GM23248 (cell line): ENCODE data around the gene USP30. TPM values are rescaled to one million over a fixed set of nuclear protein-coding genes. Genes with fewer than 3 reads are reported as not detected.

Experiments
- DNase-seq: peaks from one replicate; pipeline ENCODE4 v3.0.0-alpha.2; 2015
- H2AFZ ChIP-seq: fragments of 200-600 bp; sonication (generic); 2 replicates; pipeline ENCODE4 v1.6.1; 2016; ENCODE audit warnings: antibody characterized with exemption
- H3F3A ChIP-seq: fragments of 200-600 bp; sonication (generic); 2 replicates; pipeline ENCODE4 v1.6.1; 2016; ENCODE audit warnings: mild to moderate bottlenecking, antibody characterized with exemption, mixed run types; ENCODE audit not compliant: insufficient read depth
- H3K27ac ChIP-seq: fragments of 200-600 bp; sonication (generic); 2 replicates; pipeline ENCODE4 v1.5.1; 2016; ENCODE audit warnings: mild to moderate bottlenecking
- H3K27me3 ChIP-seq: fragments of 200-600 bp; sonication (generic); replicated peaks from 2 replicates; pipeline ENCODE4 v1.6.1; 2016; ENCODE audit warnings: mild to moderate bottlenecking; ENCODE audit not compliant: insufficient read depth
- H3K36me3 ChIP-seq: fragments of 200-600 bp; sonication (generic); 2 replicates; pipeline ENCODE4 v1.6.1; 2016; ENCODE audit warnings: low read depth, mild to moderate bottlenecking
- H3K4me1 ChIP-seq: fragments of 200-600 bp; sonication (generic); 2 replicates; pipeline ENCODE4 v1.6.1; 2016; ENCODE audit warnings: mild to moderate bottlenecking; ENCODE audit not compliant: insufficient read depth
- H3K4me2 ChIP-seq: fragments of 200-600 bp; sonication (generic); one replicate; pipeline ENCODE4 v1.6.1; 2016; ENCODE audit warnings: mild to moderate bottlenecking; ENCODE audit not compliant: unreplicated experiment
- H3K4me3 ChIP-seq: fragments of 200-600 bp; sonication (generic); 2 replicates; pipeline ENCODE4 v1.5.1; 2016; ENCODE audit warnings: mild to moderate bottlenecking
- H3K79me2 ChIP-seq: fragments of 200-600 bp; sonication (generic); 2 replicates; pipeline ENCODE4 v1.6.1; 2016; ENCODE audit warnings: mild to moderate bottlenecking; ENCODE audit not compliant: insufficient read depth
- H3K9ac ChIP-seq: fragments of 200-600 bp; sonication (generic); 2 replicates; pipeline ENCODE4 v1.6.1; 2016; ENCODE audit warnings: mild to moderate bottlenecking
- H3K9me2 ChIP-seq: fragments of 200-600 bp; sonication (generic); 2 replicates; pipeline ENCODE4 v1.6.1; 2016; ENCODE audit warnings: mixed run types, mild to moderate bottlenecking, moderate library complexity; ENCODE audit not compliant: insufficient read depth
- H3K9me3 ChIP-seq: fragments of 200-600 bp; sonication (generic); one replicate; pipeline ENCODE4 v1.6.1; 2017; ENCODE audit warnings: low read depth
- H4K20me1 ChIP-seq: fragments of 200-600 bp; sonication (generic); 2 replicates; pipeline ENCODE4 v1.6.0; 2016; ENCODE audit not compliant: insufficient read depth
- EZH2 ChIP-seq: fragments of 200-600 bp; sonication (generic); IDR thresholded peaks from 2 replicates; pipeline ENCODE4 v1.6.1; 2018; ENCODE audit warnings: antibody characterized with exemption, mild to moderate bottlenecking; ENCODE audit not compliant: insufficient read depth, poor library complexity, severe bottlenecking
- EZH2phosphoT487 ChIP-seq: fragments of 200-600 bp; sonication (generic); IDR thresholded peaks from 2 replicates; pipeline ENCODE4 v1.6.1; 2018; ENCODE audit warnings: antibody characterized with exemption, moderate library complexity, mild to moderate bottlenecking, low read depth; ENCODE audit not compliant: insufficient read depth
- WGBS, 2 experiments: methylation state at CpG; one replicate each; pipeline ENCODE4 v1.1.6; 2015 to 2017; ENCODE audit warnings: low lambda C conversion rate in 2 of 2, low coverage in 1 of 2; ENCODE audit errors: missing lambda C conversion rate in 2 of 2; 5-methylcytosine and 5-hydroxymethylcytosine counted together
- in situ Hi-C: fragments of 300-500 bp; cut with MboI; formaldehyde crosslinking; loops from 2 replicates; pipeline ENCODE4 v1.15.0; 2020
- polyA plus RNA-seq: library from polyadenylated mRNA; unstranded; fragments of >200 nt; fragmentation: Nextera tagmentation; extraction: Ambion mirVana; gene quantifications from 2 replicates; pipeline ENCODE4 v1.2.1, GENCODE V29; 2016
- total RNA-seq: library from RNA; depleted of rRNA; stranded (reverse); fragments of >200 nt; shearing (Covaris generic); gene quantifications from 2 replicates; pipeline ENCODE4 v1.2.3, GENCODE V29; 2014

USP30 gene
- total and polyA plus RNA-seq, 2 experiments from 2014 or later = 6.5 to 7.5 TPM

GRCh38 chr12:109092497-109093021 is 40.2 kb downstream of the USP30 start:
- Histone ChIP-seq H3F3A (no peaks in the 10 kb centered on the region), H3K36me3 (peaks cover 6% of the 10 kb centered on the region; the same call in 1 of the 2 replicates), H3K4me1 (peaks cover 16% of the 10 kb centered on the region), H3K4me3 (peak overlapping the region; percentile 82), H2AFZ (peak overlapping the region; percentile 93), H4K20me1 (no peaks in the 10 kb centered on the region), H3K9ac (peak overlapping the region; percentile 87), H3K9me3 (no peaks in the 10 kb centered on the region), H3K4me2 (peak overlapping the region; percentile 95), H3K9me2 (no peaks in the 10 kb centered on the region), H3K79me2 (peaks cover 19% of the 10 kb centered on the region), H3K27ac (0 out of 2 replicates have a peak overlapping the region, but pooled peaks have one; percentile 43), H3K27me3 (no peaks in the 10 kb centered on the region)
- 51 to 55% methylated on average over 6 of the region's 6 CpGs for WGBS, 2 experiments
- no peak for TF ChIP-seq EZH2
- no peak for TF ChIP-seq EZH2phosphoT487
- DNase-seq = no peak
- in situ Hi-C loops = loop anchor here (10.0 kb wide), 1 partner anchor 528 kb away; the partner anchor contains the start of genes ISCU and SART3

GRCh38 chr12:109093022-109093918 is 40.9 kb downstream of the USP30 start, which contains the start of gene ALKBH2:
Gene ALKBH2 (minus strand): TSS chr12:109093472. CDS start chr12:109092786, 686 bp downstream.
- in situ Hi-C loops = loop anchor here (10.0 kb wide), 1 partner anchor 528 kb away; the partner anchor contains the start of genes ISCU and SART3

GRCh38 chr12:109097140-109097434 is 44.7 kb downstream of the USP30 start:
- Histone ChIP-seq H3F3A (peaks cover 17% of the 10 kb centered on the region), H3K4me2 (peak overlapping the region; percentile 74), H4K20me1 (no peaks in the 10 kb centered on the region), H3K27ac (no peak overlapping the region), H3K9me2 (no peaks in the 10 kb centered on the region), H3K4me3 (peak overlapping the region; percentile 80), H3K4me1 (peaks cover 28% of the 10 kb centered on the region), H3K9ac (peak overlapping the region; percentile 66), H3K27me3 (no peaks in the 10 kb centered on the region), H3K9me3 (no peaks in the 10 kb centered on the region), H2AFZ (peak overlapping the region; percentile 66), H3K36me3 (no peaks in the 10 kb centered on the region), H3K79me2 (peaks cover 35% of the 10 kb centered on the region)
- TF ChIP-seq EZH2 (no peak), EZH2phosphoT487 (no peak)
- WGBS, 2 experiments = 19 to 23% methylated on average over 10 to 11 of the region's 11 CpGs
- in situ Hi-C loops = loop anchor here (10.0 kb wide), 1 partner anchor 532 kb away; the partner anchor contains the start of genes ISCU and SART3
- no peak for DNase-seq

More at GRCh38 chr12:109093022-109093918, 40.9 kb downstream of the USP30 start, which contains the start of gene ALKBH2:
- TF ChIP-seq EZH2 = no peak
- no peak for TF ChIP-seq EZH2phosphoT487
- Histone ChIP-seq H3K27me3 (no peaks in the 10 kb centered on the region), H3F3A (no peaks in the 10 kb centered on the region), H2AFZ (peak within 1 kb of the TSS; percentile 93), H3K36me3 (no peaks in the 10 kb centered on the region), H4K20me1 (no peaks in the 10 kb centered on the region), H3K9me2 (no peaks in the 10 kb centered on the region), H3K79me2 (peaks cover 19% of the 10 kb centered on the region), H3K4me1 (peaks cover 16% of the 10 kb centered on the region), H3K9ac (peak within 1 kb of the TSS; percentile 87), H3K4me2 (peak within 1 kb of the TSS; percentile 95), H3K9me3 (no peaks in the 10 kb centered on the region), H3K27ac (peak within 1 kb of the TSS; percentile 43), H3K4me3 (peak within 1 kb of the TSS; percentile 82)
- peak; percentile 96 for DNase-seq
- 9 to 11% methylated on average over 36 to 45 of the region's 45 CpGs for WGBS, 2 experiments

- Histone ChIP-seq H3K4me2 (peak within 1 kb of the TSS; percentile 87), H3K27ac (peak within 1 kb of the TSS; percentile 78), H3K4me3 (peak within 1 kb of the TSS; percentile 80), H3K9me2 (no peaks in the 10 kb centered on the region), H3K36me3 (no peaks in the 10 kb centered on the region), H3K4me1 (peaks cover 28% of the 10 kb centered on the region), H3F3A (peaks cover 22% of the 10 kb centered on the region), H3K9me3 (no peaks in the 10 kb centered on the region), H3K79me2 (peaks cover 30% of the 10 kb centered on the region), H4K20me1 (no peaks in the 10 kb centered on the region), H2AFZ (peak within 1 kb of the TSS; percentile 81), H3K27me3 (no peaks in the 10 kb centered on the region), H3K9ac (peak within 1 kb of the TSS; percentile 89)
- TF ChIP-seq EZH2phosphoT487 (no peak), EZH2 (no peak)
- peak; percentile 99 for DNase-seq
- in situ Hi-C loops = loop anchor here (10.0 kb wide), 1 partner anchor 533 kb away; the partner anchor contains the start of genes ISCU and SART3
- WGBS, 2 experiments = 1 to 2% methylated on average over 29 to 54 of the region's 71 CpGs
Measured at GRCh38 chr12:109097435-109098182, 45.2 kb downstream of the USP30 start, which contains the start of gene UNG. Gene UNG (plus strand): TSS chr12:109097597. CDS start chr12:109097680, 83 bp downstream.
